K562 (cell line): ENCODE results near the gene SMAD5. TPM values are rescaled to one million over a fixed set of nuclear protein-coding genes. Genes with fewer than 3 reads are reported as not detected.

ENCODE experiments used
- ATF1 ChIP-seq, 2 experiments: fragments of 450-650 bp in 1 of 2; IDR thresholded peaks; 2 replicates each; pipeline ENCODE4 v1.6.1; 2016; ENCODE audit warnings: missing compliant biosample characterization in 1 of 2, missing genetic modification characterization in 1 of 2
- BRF2 ChIP-seq: IDR thresholded peaks from 3 replicates; pipeline ENCODE4 v1.6.1; 2011; ENCODE audit warnings: borderline replicate concordance, mild to moderate bottlenecking; ENCODE audit not compliant: insufficient read length, insufficient read depth
- CHD1 ChIP-seq: fragments of 200-600 bp; sonication (generic); IDR thresholded peaks from one replicate; pipeline ENCODE4 v1.6.1; 2012; ENCODE audit warnings: mild to moderate bottlenecking, moderate library complexity, low read length, inconsistent platforms
- DACH1 ChIP-seq: fragments of 450-650 bp; IDR thresholded peaks from 2 replicates; pipeline ENCODE4 v1.6.1; 2018; ENCODE audit not compliant: partially characterized antibody
- ETV1 ChIP-seq: fragments of 450-650 bp; conservative IDR thresholded peaks from 2 replicates; pipeline ENCODE4 v1.6.1; 2016; ENCODE audit warnings: missing genetic modification characterization, control low read depth, low read depth, missing compliant biosample characterization
- EWSR1 ChIP-seq: fragments of 450-650 bp; IDR thresholded peaks from 2 replicates; pipeline ENCODE4 v1.6.1; 2018; ENCODE audit warnings: borderline replicate concordance, mild to moderate bottlenecking, low read depth, moderate library complexity; ENCODE audit not compliant: partially characterized antibody
- GABPB1 ChIP-seq: sonication (generic); formaldehyde crosslinking; IDR thresholded peaks from 2 replicates; pipeline ENCODE4 v1.8.0; 2022; ENCODE audit warnings: mild to moderate bottlenecking, missing genetic modification reagents
- HDAC1 ChIP-seq, 2 experiments: fragments of 450-650 bp; IDR thresholded peaks; 2 replicates each; pipeline ENCODE4 v1.6.1; 2016 to 2017; ENCODE audit warnings: inconsistent platforms in 1 of 2, mild to moderate bottlenecking in 1 of 2, moderate library complexity in 1 of 2
- MLLT1 ChIP-seq, 2 experiments: fragments of 450-650 bp; IDR thresholded peaks; 2 replicates each; pipeline ENCODE4 v1.6.1; 2016
- NKRF ChIP-seq: fragments of 450-650 bp; IDR thresholded peaks from 2 replicates; pipeline ENCODE4 v1.6.1; 2016; ENCODE audit warnings: borderline replicate concordance
- NRF1 ChIP-seq, 2 experiments: fragments of 450-650 bp; IDR thresholded peaks in 1 of 2; conservative IDR thresholded peaks in 1 of 2; 2 replicates each; pipeline ENCODE4 v1.6.1; 2014; ENCODE audit warnings: mild to moderate bottlenecking in 2 of 2
- POLR2A ChIP-seq: fragments of 450-650 bp; conservative IDR thresholded peaks from 2 replicates; pipeline ENCODE4 v1.6.1; 2016
- PTRF ChIP-seq: fragments of 450-650 bp; IDR thresholded peaks from 2 replicates; pipeline ENCODE4 v1.6.1; 2016; ENCODE audit warnings: mild to moderate bottlenecking, missing genetic modification characterization, missing compliant biosample characterization
- RBM39 ChIP-seq: fragments of 200-400 bp; formaldehyde crosslinking; optimal IDR thresholded peaks from 2 replicates; pipeline ENCODE3; 2018; ENCODE audit warnings: low read depth, low read length
- RCOR1 ChIP-seq, 2 experiments: IDR thresholded peaks; 2 replicates each; pipeline ENCODE4 v1.6.1; 2012; ENCODE audit warnings: low read depth in 2 of 2, low read length in 2 of 2, borderline replicate concordance in 1 of 2, improper control_type of control experiment in 1 of 2
- SAP30 ChIP-seq: fragments of 200-600 bp; sonication (generic); IDR thresholded peaks from 2 replicates; pipeline ENCODE4 v1.6.1; 2012; ENCODE audit warnings: borderline replicate concordance, low read depth, mild to moderate bottlenecking, moderate library complexity, low read length, control low read depth, inconsistent platforms; ENCODE audit not compliant: insufficient read depth, poor library complexity, severe bottlenecking
- SMARCA4 ChIP-seq: fragments of 450-650 bp; IDR thresholded peaks from 2 replicates; pipeline ENCODE4 v1.6.1; 2016
- TAF1 ChIP-seq: IDR thresholded peaks from 2 replicates; pipeline ENCODE4 v1.6.1; 2011; ENCODE audit warnings: mild to moderate bottlenecking, low read length, moderate library complexity; ENCODE audit not compliant: insufficient read depth, control insufficient read depth, severe bottlenecking; ENCODE audit errors: extremely low read depth
- THRB ChIP-seq: fragments of 450-650 bp; formaldehyde crosslinking; conservative IDR thresholded peaks from 2 replicates; pipeline ENCODE4 v1.4.0; 2022; ENCODE audit warnings: mild to moderate bottlenecking, missing genetic modification characterization
- ZFPM2 ChIP-seq: fragments of 250-450 bp; sonication (Bioruptor Pico); IDR thresholded peaks from 2 replicates; pipeline ENCODE4 v1.5.1; 2022; ENCODE audit warnings: mild to moderate bottlenecking
- ZNF274 ChIP-seq: IDR thresholded peaks from 2 replicates; pipeline ENCODE4 v1.6.1; 2011; ENCODE audit warnings: low read depth, mild to moderate bottlenecking, low read length, moderate library complexity, borderline replicate concordance
- polyA plus RNA-seq, 8 experiments: library from polyadenylated mRNA; depleted of rRNA in 4 of 8; stranded (reverse) in 5 of 8; unstranded in 3 of 8; fragments of >200 nt; fragmentation: Nextera tagmentation in 2 of 8; fragmentation: Illumina TruSeq in 1 of 8; extraction: Ambion mirVana in 2 of 8; extraction: Trizol in 1 of 8; gene quantifications; 2 replicates each; pipeline versions ENCODE4 v1.2.1 to v1.2.3, GENCODE V29; 2011 to 2014; ENCODE audit warnings: inconsistent platforms in 1 of 8, missing spikeins in 1 of 8
- total RNA-seq, 7 experiments: library from RNA; depleted of rRNA in 6 of 7; stranded (reverse); fragments of >200 nt in 6 of 7; fragmentation: Illumina TruSeq in 2 of 7; extraction: Trizol in 2 of 7; gene quantifications; 2 replicates each; pipeline versions ENCODE4 v1.2.1 to v1.2.3, GENCODE V29; 2011 to 2021; ENCODE audit warnings: low replicate concordance in 1 of 7

The SMAD5 gene
- total and polyA plus RNA-seq, 9 of the 15 experiments (the other 6 are each of a cell fraction or from before 2014, with no cell fraction given), result 12.4 to 53.9 (median 20.3) TPM

GRCh38 chr5:136133222-136133921 lies 727 bp downstream of the SMAD5 start (continued):
- TF ChIP-seq EWSR1, result no peak
- TF ChIP-seq PTRF, result no peak
- TF ChIP-seq RBM39, result no peak
- TF ChIP-seq GABPB1, result no peak
- peak; percentile 55; the same call in 1 of the 2 replicates for TF ChIP-seq NKRF
- TF ChIP-seq ZNF274, result no peak
- no peak for TF ChIP-seq BRF2
- no peak for TF ChIP-seq ATF1 (CRISPR knock-in tag; IDR thresholded peaks at IDR 0.05)
- TF ChIP-seq ATF1 (tag; IDR thresholded peaks at IDR 0.05), result 0 out of 2 replicates have a peak, but pooled peaks have one; percentile 3
- TF ChIP-seq TAF1, result no peak
- TF ChIP-seq POLR2A, result 0 out of 2 replicates have a peak, but pooled peaks have one; percentile 13
- TF ChIP-seq THRB, result no peak
- peak in 1 of 2 experiments; percentile 35; a peak in 2 of 4 replicates for TF ChIP-seq HDAC1 (IDR thresholded peaks at IDR 0.05)
- peak; percentile 50 for TF ChIP-seq SAP30
- TF ChIP-seq CHD1, result peak; percentile 60
- 0 out of 2 replicates have a peak, but pooled peaks have one; percentile 34 for TF ChIP-seq SMARCA4
- no peak for TF ChIP-seq ZFPM2 (CRISPR knock-in tag)
- TF ChIP-seq ETV1 (tag), result no peak
- peak in 1 of 2 experiments; percentile 54; a peak in 2 of 4 replicates for TF ChIP-seq NRF1 (conservative IDR thresholded peaks at IDR 0.05 in 1 of 2, IDR thresholded peaks at IDR 0.05 in 1 of 2)
- TF ChIP-seq RCOR1 (IDR thresholded peaks at IDR 0.05; ENCODE audit: borderline replicate concordance in 1 of 2, low read depth in 2 of 2, low read length in 2 of 2), result 0 out of 4 replicates have a peak, but pooled peaks of 1 of the 2 experiments have one; percentile 49
- TF ChIP-seq MLLT1 (IDR thresholded peaks at IDR 0.05), result no peak
- peak; percentile 6 for TF ChIP-seq DACH1
